ENCODE results near the gene TLE6. TPM values are rescaled to one million over a fixed set of nuclear protein-coding genes. Genes with fewer than 3 reads are reported as not detected.
A peak's percentile ranks its signal among the peaks of the same experiment; 100 is the strongest.
"Not testable (repeated sequence)": the region's sequence is repeated elsewhere in the genome, so short reads cannot be mapped to it uniquely, and the experiment has no call there.

Gene TLE6
- total RNA-seq, 1 donor from 2014 or later = 21.0 TPM

DNA sequence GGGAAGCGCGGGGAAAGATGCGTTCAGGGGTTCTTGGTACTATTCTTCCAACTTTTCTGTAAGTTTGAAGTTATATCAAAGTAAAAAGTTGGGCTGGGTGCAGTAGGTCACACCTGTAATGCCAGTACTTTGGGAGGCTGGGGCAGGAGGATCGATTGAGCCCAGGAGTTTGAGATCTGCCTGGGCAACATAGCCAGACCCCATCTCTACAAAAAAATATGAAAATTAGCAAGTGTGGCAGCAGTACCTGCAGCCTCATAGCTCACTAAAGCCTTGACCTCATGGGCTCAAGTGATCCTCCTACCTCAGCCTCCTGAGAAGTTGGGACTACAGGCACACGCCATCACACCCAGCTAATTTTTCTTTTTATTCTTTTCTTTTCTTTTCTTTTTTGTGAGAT, 20.2 kb upstream of the TLE6 start:
- TF ChIP-seq, protein P1, sequence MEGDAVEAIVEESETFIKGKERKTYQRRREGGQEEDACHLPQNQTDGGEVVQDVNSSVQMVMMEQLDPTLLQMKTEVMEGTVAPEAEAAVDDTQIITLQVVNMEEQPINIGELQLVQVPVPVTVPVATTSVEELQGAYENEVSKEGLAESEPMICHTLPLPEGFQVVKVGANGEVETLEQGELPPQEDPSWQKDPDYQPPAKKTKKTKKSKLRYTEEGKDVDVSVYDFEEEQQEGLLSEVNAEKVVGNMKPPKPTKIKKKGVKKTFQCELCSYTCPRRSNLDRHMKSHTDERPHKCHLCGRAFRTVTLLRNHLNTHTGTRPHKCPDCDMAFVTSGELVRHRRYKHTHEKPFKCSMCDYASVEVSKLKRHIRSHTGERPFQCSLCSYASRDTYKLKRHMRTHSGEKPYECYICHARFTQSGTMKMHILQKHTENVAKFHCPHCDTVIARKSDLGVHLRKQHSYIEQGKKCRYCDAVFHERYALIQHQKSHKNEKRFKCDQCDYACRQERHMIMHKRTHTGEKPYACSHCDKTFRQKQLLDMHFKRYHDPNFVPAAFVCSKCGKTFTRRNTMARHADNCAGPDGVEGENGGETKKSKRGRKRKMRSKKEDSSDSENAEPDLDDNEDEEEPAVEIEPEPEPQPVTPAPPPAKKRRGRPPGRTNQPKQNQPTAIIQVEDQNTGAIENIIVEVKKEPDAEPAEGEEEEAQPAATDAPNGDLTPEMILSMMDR (IDR thresholded peaks at IDR 0.05; ENCODE audit: unreplicated experiment) = no peak
- H3K36me3 Mint-ChIP-seq (ENCODE audit: insufficient read depth) = no peaks in the 10 kb centered on the region
- H3K27me3 Mint-ChIP-seq = no peaks in the 10 kb centered on the region
- peak overlapping the region; percentile 62 for H3K27ac Mint-ChIP-seq
- H3K4me3 Mint-ChIP-seq (ENCODE audit: low read depth) = no peak overlapping the region
- peaks cover 14% of the 10 kb centered on the region for H3K4me1 Mint-ChIP-seq (ENCODE audit: low read depth)
- DNase-seq (ENCODE audit: low spot score, unreplicated experiment) = no peak
- no peaks in the 10 kb centered on the region for H3K9me3 Mint-ChIP-seq (ENCODE audit: low read depth)

DNA sequence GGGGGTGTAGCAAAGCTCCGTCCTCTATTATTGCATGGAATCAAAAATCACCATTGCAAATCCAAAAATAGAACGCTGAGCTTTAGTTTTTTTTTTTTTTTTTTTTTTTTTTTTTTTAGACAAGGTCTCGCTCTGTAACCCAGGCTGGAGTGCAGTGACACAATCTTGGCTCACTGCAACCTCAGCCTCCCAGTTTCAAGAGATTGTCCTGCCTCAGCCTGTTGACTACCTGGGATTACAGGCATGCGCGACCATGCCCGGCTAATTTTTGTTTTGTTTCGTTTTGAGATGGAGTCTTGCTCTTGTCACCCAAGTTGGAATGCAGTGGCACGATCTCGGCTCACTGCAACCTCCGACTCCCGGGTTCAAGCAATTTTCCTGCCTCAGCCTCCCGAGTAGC, 17.2 kb upstream of the TLE6 start:
- no peak for DNase-seq (ENCODE audit: low spot score, unreplicated experiment)
- TF ChIP-seq, protein P1 (IDR thresholded peaks at IDR 0.05; ENCODE audit: unreplicated experiment) = no peak
- Mint-ChIP-seq H3K4me1 (ENCODE audit: low read depth) (peaks cover 3% of the 10 kb centered on the region), H3K9me3 (ENCODE audit: low read depth) (no peaks in the 10 kb centered on the region), H3K27ac (peak overlapping the region; percentile 80), H3K27me3 (no peaks in the 10 kb centered on the region), H3K36me3 (ENCODE audit: insufficient read depth) (no peaks in the 10 kb centered on the region), H3K4me3 (ENCODE audit: low read depth) (no peak overlapping the region)

DNA sequence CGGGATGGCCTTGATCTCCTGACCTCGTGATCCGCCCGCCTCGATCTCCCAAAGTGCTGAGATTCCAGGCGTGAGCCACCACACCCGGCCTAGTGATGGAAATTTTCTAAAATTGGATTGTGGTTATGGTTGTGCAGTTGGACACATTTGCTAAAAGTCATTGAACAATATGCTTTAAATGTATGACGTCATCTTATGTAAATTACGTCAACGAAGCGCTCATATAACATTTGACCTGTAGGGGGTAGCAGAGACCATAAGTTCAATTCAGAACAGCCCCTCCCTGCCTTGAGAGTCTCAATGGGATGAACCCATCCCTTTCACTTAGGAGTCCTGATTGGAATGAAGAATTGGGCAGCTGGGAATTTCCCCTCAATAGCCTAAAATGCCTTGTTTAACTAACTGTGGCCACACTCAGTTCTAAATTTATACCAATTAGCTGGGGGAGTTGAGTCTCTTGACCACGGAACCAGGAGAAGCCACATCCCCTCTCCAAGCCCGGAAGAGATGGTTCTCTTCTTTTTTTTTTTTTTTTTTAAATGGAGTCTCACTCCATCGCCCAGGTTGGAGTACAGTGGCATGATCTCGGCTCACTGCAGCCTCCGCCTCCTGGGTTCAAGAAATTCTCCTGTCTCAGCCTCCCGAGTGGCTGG, 15.2 kb upstream of the TLE6 start:
- Mint-ChIP-seq H3K9me3 (ENCODE audit: low read depth) (no peaks in the 10 kb centered on the region), H3K4me3 (ENCODE audit: low read depth) (no peak overlapping the region)
- DNase-seq (ENCODE audit: low spot score, unreplicated experiment) = peak; percentile 37

DNA sequence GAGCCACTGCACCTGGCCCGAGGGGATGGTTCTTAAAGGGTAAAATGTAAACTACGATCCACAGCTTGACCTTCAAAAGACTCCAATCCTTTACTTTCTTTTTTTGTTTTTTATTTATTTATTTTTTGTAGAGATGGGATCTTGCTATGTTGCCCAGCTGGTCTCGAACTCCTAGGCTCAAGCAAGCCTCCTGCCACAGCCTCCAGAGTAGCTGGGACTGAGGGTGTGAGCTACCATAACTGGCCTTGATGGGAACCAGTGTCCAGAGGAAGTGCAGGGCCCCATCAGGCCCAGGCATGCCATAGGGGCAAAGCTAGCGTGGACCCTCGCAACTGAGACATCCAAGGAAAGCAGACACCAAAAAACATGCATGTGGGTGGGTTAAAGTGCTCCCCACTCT, 14.2 kb upstream of the TLE6 start:
- Mint-ChIP-seq H3K27me3 (no peaks in the 10 kb centered on the region), H3K4me1 (ENCODE audit: low read depth) (peaks cover 5% of the 10 kb centered on the region), H3K36me3 (ENCODE audit: insufficient read depth) (no peaks in the 10 kb centered on the region), H3K27ac (no peak overlapping the region), H3K9me3 (ENCODE audit: low read depth) (no peaks in the 10 kb centered on the region), H3K4me3 (ENCODE audit: low read depth) (no peak overlapping the region)
- DNase-seq (ENCODE audit: low spot score, unreplicated experiment) = no peak
- TF ChIP-seq, protein P1 (IDR thresholded peaks at IDR 0.05; ENCODE audit: unreplicated experiment) = no peak

More for the DNA sequence above, 15.2 kb upstream of the TLE6 start:
- H3K27me3 Mint-ChIP-seq = no peaks in the 10 kb centered on the region
- peaks cover 3% of the 10 kb centered on the region for H3K4me1 Mint-ChIP-seq (ENCODE audit: low read depth)
- no peaks in the 10 kb centered on the region for H3K36me3 Mint-ChIP-seq (ENCODE audit: insufficient read depth)
- peak overlapping the region; percentile 92 for H3K27ac Mint-ChIP-seq
- TF ChIP-seq, protein P1 (IDR thresholded peaks at IDR 0.05; ENCODE audit: unreplicated experiment) = peak; percentile 77

DNA sequence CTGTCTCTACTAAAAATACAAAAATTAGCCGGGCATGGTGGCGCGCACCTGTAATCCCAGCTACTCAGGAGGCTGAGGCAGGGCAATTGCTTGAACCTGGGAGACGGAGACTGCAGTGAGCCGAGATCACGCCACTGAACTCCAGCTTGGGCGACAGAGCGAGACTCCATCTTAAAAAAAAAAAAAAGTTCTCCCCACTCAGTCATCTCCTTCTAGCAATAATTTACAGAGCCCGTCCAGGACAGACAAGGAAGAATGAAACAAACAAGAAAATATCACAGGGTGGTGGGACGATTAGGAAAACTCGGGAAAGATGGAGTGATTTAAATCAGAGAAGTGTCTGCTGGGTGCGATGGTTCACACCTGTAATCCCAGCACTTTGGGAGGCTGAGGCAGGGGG, 13.7 kb upstream of the TLE6 start:
- DNase-seq (ENCODE audit: low spot score, unreplicated experiment); H3K27me3 Mint-ChIP-seq; H3K36me3 Mint-ChIP-seq (ENCODE audit: insufficient read depth): not testable (repeated sequence)

DNA sequence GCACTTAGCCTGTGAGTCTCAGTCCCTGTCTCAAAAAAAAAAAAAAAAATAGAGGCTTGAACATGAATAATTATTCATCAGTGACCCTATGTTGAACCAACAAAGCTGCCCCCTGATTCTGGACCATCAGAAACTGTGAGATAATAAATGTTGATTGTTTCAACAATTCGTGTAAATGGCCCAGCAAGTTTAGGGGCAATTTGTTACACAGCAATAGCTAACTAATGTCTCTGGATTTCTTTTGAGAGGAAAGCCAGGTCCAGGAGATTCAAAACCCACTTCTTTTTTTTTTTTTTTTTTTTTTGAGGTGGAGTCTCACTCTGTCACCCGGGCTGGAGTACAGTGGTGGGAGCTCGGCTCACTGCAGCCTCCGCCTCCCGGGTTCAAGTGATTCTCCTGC, 12.5 kb upstream of the TLE6 start:
- no peak overlapping the region for H3K27ac Mint-ChIP-seq
- no peaks in the 10 kb centered on the region for H3K9me3 Mint-ChIP-seq (ENCODE audit: low read depth)
- H3K36me3 Mint-ChIP-seq (ENCODE audit: insufficient read depth) = no peaks in the 10 kb centered on the region
- H3K4me3 Mint-ChIP-seq (ENCODE audit: low read depth) = no peak overlapping the region
- H3K4me1 Mint-ChIP-seq (ENCODE audit: low read depth) = peaks cover 11% of the 10 kb centered on the region
- no peak for DNase-seq (ENCODE audit: low spot score, unreplicated experiment)
- TF ChIP-seq, protein P1 (IDR thresholded peaks at IDR 0.05; ENCODE audit: unreplicated experiment) = no peak
- H3K27me3 Mint-ChIP-seq = no peaks in the 10 kb centered on the region

More for the DNA sequence above, 13.7 kb upstream of the TLE6 start:
- H3K9me3 Mint-ChIP-seq (ENCODE audit: low read depth); H3K4me3 Mint-ChIP-seq (ENCODE audit: low read depth); H3K4me1 Mint-ChIP-seq (ENCODE audit: low read depth); H3K27ac Mint-ChIP-seq: not testable (repeated sequence)
